Transverse colon (tissue), 3 donors: ENCODE data around the gene MID2.

ENCODE experiments used
- EP300 ChIP-seq: sonication (generic); formaldehyde crosslinking; IDR thresholded peaks from one replicate; pipeline ENCODE4 v1.6.1; 2017; ENCODE audit warnings: antibody characterized with exemption, low read depth
- TF ChIP-seq, protein P1 (sequence below), 5 experiments: fragments of 200-600 bp in 3 of 5; fragments of 450-650 bp in 2 of 5; sonication (generic) in 3 of 5; IDR thresholded peaks; 1 replicate in 2 of 5; 2 replicates in 3 of 5; pipeline ENCODE4 v1.5.1; 2016 to 2017; ENCODE audit warnings: antibody characterized with exemption in 5 of 5, inconsistent platforms in 3 of 5, mild to moderate bottlenecking in 2 of 5, moderate library complexity in 1 of 5

DNA sequence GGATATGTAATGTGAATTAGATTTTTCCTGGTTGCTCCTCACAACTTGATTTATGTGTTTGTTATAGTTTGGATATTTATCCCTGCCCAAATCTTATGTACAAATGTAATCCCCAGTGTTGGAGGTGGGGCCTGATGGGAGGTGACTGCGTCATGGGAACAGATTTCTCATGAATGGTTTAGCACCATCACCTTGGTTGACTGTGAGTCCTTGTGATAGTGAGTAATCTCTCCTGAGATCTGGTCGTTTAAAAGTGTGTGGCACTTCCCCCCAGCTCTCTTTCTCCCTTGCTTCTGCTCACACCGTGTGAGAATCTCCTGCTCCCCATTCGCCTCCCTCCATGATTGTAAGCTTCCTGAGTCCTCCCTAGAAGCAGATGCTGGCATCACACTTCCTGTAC is 2.2 kb downstream of the MID2 start:
- TF ChIP-seq, protein P1, sequence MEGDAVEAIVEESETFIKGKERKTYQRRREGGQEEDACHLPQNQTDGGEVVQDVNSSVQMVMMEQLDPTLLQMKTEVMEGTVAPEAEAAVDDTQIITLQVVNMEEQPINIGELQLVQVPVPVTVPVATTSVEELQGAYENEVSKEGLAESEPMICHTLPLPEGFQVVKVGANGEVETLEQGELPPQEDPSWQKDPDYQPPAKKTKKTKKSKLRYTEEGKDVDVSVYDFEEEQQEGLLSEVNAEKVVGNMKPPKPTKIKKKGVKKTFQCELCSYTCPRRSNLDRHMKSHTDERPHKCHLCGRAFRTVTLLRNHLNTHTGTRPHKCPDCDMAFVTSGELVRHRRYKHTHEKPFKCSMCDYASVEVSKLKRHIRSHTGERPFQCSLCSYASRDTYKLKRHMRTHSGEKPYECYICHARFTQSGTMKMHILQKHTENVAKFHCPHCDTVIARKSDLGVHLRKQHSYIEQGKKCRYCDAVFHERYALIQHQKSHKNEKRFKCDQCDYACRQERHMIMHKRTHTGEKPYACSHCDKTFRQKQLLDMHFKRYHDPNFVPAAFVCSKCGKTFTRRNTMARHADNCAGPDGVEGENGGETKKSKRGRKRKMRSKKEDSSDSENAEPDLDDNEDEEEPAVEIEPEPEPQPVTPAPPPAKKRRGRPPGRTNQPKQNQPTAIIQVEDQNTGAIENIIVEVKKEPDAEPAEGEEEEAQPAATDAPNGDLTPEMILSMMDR (IDR thresholded peaks at IDR 0.05): no peak
- no peak for TF ChIP-seq EP300
